HG03159 (cell line): ENCODE data around the gene MMP21.

Experiments
- ATAC-seq: cut with Tn5 transposase; IDR thresholded peaks from one replicate; pipeline ENCODE4 v1.9.1; 2021; ENCODE audit warnings: mild to moderate bottlenecking, moderate library complexity; ENCODE audit not compliant: unreplicated experiment

MMP21 gene

GRCh38 chr10:125775491-125776106, at the start of gene MMP21:
Gene MMP21 (minus strand): TSS chr10:125775821. CDS start chr10:125775821, 0 bp downstream.
- ATAC-seq: no peak

- no peak for ATAC-seq
These were observed 49.1 kb upstream of the MMP21 start for GRCh38 chr10:125824736-125825135.

DNA sequence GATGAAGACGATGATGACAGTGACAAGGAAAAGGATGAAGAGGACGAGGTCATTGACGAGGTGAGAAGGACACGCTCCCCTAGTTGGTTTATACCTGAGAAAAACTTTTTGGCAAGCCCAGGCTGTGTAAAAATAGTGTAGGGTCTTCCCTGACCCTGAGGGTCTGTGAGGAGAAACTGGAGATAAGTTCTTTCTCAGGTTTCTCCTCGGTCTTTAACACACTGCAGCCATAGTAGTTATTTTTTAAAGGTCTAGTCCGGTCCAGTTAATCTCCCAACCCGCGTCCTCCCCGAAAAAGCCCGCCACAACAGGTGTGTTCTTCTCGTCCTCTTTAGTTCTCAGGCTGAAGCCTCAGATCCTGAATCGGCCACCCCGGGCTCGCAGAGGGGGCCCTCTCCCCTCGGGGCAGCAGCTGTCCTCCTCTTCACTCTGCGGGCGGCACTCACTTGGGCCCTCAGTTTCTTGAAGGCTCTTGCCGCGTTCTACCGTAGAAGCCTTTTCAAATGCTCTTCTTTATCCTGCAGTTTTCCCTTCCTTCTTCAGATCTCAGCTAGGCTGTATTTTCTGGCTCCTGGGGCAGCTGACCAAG, 48.1 kb upstream of the MMP21 start:
- no peak for ATAC-seq

- peak; percentile 80 for ATAC-seq
These were observed 47.4 kb upstream of the MMP21 start, which contains the start of the genes BCCIP and UROS for GRCh38 chr10:125822878-125823662. Gene BCCIP (plus strand): TSS chr10:125823546. CDS start chr10:125823558, 12 bp downstream. Gene UROS (minus strand): TSS chr10:125823258. CDS start chr10:125816499, 6,759 bp downstream.

DNA sequence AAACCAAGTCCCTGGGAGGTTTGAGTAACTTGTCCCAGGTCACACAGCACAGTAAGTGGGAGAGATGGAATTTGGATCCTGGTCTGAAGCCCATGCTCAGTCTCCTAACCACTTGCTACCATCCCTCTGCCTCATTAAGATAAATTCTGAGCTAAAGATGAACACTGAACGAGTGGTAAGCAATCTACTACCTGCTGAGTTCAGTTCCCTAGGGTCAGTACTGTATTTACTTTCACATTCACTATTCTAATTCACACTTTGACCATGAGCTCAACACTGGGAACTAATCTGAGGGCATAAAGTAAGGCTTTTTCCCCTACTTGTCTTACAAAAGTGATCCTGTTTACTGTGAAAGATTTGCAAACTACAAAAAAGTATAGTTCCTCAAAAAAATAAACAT, 45.1 kb upstream of the MMP21 start:
- ATAC-seq: peak; percentile 48

- no peak for ATAC-seq
These were observed 41.8 kb upstream of the MMP21 start for GRCh38 chr10:125817337-125817946.

- ATAC-seq: no peak
These were observed 40.9 kb upstream of the MMP21 start for GRCh38 chr10:125816548-125816947.

DNA sequence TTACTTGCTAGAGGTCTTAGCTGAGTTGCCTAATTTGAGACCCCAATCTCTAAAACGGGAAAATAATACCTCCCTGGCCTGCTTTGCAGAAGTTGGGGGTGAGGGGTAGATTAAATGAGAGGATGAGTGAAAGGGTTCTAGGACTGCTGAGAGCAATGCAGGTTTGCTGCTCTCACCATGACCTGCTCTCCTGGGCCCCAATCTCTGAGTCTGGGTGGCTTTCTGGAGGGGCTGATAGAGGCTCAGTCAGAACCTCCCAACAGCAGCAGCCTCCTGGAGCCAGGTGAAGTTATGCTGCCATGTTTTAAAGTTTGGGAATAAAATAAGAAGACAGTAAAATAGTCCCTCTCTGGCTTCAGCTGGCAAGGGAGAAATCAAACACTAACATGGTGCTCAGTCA, 40.1 kb upstream of the MMP21 start:
- ATAC-seq: no peak

DNA sequence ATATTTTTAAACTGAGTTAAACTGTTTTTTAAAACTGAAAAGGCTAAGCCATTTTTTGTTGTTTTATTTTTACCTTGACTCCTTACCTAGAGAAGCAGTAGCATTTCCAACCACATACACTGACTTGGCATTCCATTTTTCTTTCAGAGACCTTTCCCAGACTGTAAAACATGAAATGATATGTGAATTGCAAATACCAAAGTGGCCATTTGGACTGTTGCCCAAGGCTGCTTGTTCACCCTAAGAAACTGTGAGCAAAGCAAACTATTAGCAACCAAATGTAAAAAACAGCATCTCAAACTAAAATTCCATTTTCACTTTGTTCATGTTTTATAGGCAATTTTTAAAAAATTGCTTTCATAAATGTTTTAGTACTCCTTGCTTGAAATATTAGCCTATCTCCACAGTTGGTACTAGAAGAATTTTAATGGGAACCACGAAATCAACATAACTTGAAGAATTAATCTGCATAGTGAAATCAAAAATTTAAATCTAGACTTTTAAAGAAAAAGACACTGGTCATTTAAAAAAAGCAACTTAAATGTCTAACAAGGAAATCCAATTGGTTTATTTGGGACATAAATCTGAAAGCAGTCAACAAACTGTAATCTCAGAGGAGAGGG, 36.6 kb upstream of the MMP21 start:
- no peak for ATAC-seq

- ATAC-seq: no peak
These were observed 35.6 kb upstream of the MMP21 start for GRCh38 chr10:125811251-125811650.

GRCh38 chr10:125808047-125808446, 32.4 kb upstream of the MMP21 start:
- ATAC-seq: no peak

- no peak for ATAC-seq
These were observed 27.1 kb upstream of the MMP21 start for GRCh38 chr10:125802739-125803138.

GRCh38 chr10:125802131-125802530, 26.5 kb upstream of the MMP21 start:
- ATAC-seq: no peak

DNA sequence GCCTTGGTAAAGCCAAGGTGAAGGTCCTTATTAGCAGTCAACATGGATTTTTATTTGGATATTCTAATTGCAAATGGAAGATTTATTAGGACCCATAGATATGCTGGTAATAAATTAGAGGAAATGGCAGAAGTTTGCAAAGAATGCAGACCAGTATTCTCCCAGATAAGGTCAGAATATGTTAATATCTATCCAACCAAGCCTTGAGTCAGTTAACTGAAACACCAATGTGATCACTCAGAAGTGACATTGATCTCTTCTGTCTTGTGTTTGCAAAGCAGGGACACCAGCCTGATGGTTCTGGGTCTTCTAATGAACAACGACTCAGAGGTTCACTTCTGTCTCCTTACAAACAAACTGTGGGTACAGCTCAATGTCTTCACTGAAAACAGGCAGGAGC, 26.0 kb upstream of the MMP21 start:
- ATAC-seq: no peak

GRCh38 chr10:125799451-125800182, 24.0 kb upstream of the MMP21 start:
- ATAC-seq: no peak

DNA sequence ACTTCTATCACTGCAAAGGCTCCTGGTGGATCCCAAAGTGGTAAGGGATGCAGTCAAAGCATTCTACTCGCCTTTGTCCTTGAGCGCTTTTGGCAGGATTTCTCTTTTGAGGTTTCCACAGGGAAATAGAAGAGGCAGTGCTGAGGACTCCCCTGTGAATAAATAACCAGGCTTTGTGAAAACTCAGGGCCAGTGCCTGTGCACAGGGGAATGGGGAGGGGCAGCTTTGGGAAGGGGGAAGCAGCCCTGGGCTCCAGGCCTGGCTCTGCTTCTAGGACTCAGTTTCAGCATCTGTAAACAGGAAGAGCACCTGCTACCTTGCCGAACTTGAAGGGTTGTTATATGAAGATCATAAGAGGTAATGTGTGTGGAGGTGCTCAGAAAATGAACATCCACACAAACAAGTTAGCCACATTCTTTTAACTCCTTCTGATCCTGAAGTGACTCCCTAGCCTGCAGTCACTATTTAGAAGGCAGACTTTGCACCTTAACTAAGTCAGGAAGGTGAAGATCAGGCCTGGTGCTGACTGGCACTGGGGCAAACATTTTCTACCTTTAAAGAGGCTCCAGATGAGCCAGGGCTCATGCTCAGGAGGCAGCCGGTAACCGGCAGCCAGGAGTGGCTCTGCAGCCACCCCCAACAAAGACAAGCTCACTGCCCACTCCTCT, 22.5 kb upstream of the MMP21 start:
- ATAC-seq: no peak

- no peak for ATAC-seq
These were observed 21.8 kb upstream of the MMP21 start for GRCh38 chr10:125797424-125797823.

DNA sequence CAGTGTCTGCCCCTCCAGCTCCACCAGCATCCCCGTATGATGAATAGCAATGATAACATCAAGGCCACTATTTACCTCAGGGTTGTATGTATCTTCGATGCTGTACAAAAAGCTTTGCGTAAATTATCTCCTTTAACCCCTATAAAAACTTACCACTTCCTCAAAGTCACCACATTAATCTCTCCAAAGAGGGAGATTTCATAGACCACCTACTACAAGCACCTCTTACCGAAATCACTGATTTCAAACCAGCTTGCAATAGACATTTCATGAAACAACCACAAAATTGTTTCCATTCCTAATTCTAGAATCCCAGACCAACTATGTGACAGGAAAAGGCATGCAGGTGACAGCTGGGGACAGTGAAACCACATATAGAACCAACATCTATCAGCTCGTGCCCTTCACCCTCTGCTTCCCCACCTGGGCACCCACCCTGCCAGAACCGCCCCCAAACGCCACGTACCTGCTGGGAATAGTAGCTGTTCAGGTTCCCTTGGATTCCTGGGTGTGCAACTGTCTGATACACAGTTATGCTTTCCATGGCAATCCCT, 20.1 kb upstream of the MMP21 start:
- no peak for ATAC-seq

DNA sequence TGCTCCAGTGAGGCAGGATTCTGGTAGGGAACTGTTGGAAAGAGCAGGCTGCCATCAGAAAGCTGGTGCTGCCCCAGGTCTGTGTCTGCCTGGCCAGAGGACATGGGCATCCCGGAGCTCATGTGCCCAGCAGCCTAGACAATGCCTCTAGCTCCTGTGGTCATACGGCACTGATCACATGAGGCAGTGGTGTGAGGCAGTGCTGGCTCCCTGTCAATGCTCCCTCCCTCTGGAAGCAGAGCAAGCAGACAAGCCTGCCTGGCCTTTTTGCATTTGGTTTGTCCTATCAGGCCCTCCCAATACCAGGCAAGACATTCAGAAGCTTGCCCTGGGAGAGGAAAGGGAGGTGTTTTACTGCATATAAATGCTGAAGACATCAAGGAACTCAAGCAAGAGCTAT, 19.5 kb upstream of the MMP21 start:
- ATAC-seq: no peak
